ENCODE results near the gene FITM1. TPM values are rescaled to one million over a fixed set of nuclear protein-coding genes. Genes with fewer than 3 reads are reported as not detected.

FITM1 gene
- total and polyA plus RNA-seq, 2 experiments from 2014 or later: 0.53 TPM; not detected in 1

GRCh38 chr14:24098229-24098926 lies 32.1 kb upstream of the FITM1 start:
- Histone ChIP-seq H3K79me2 (replicated peaks; ENCODE audit: insufficient read depth) (peaks cover 22% of the 10 kb centered on the region), H3K4me1 (ENCODE audit: insufficient read depth) (peaks cover 10% of the 10 kb centered on the region), H3K27ac (ENCODE audit: low read depth) (no peak overlapping the region), H3K36me3 (ENCODE audit: insufficient read depth) (peaks cover 17% of the 10 kb centered on the region), H3K4me3 (no peak overlapping the region), H4K20me1 (replicated peaks; ENCODE audit: insufficient read depth) (peaks cover 5% of the 10 kb centered on the region; the same call in 1 of the 2 replicates), H3K27me3 (ENCODE audit: insufficient read depth) (no peaks in the 10 kb centered on the region), H3K4me2 (no peak overlapping the region), H3K9me2 (ENCODE audit: insufficient read depth) (no peaks in the 10 kb centered on the region), H3F3A (replicated peaks; ENCODE audit: low read depth) (peaks cover 8% of the 10 kb centered on the region), H2AFZ (no peak overlapping the region)
- Mint-ChIP-seq H3K4me1 (peaks cover 15% of the 10 kb centered on the region), H3K36me3 (ENCODE audit: low read depth) (peaks cover 85% of the 10 kb centered on the region), H3K27ac (no peak overlapping the region), H3K9me3 (peaks cover 7% of the 10 kb centered on the region; the same call in 2 of the 3 replicates), H3K27me3 (ENCODE audit: insufficient read depth, low read depth, poor library complexity) (peaks cover 14% of the 10 kb centered on the region), H3K4me3 (no peak overlapping the region)
- TF ChIP-seq POLR2AphosphoS5 (IDR thresholded peaks at IDR 0.05; ENCODE audit: low read depth) (no peak), REST (IDR thresholded peaks at IDR 0.05; ENCODE audit: unreplicated experiment) (no peak), CTCF (conservative IDR thresholded peaks at IDR 0.05; ENCODE audit: low read depth in 2 of 2) (no peak), ZNF331 (CRISPR knock-in tag; IDR thresholded peaks at IDR 0.05; ENCODE audit: low read depth) (no peak), ETS1 (IDR thresholded peaks at IDR 0.05) (no peak), CREB1 (CRISPR knock-in tag; IDR thresholded peaks at IDR 0.05; ENCODE audit: low read depth) (no peak), NANOG (IDR thresholded peaks at IDR 0.05; ENCODE audit: borderline replicate concordance) (no peak), JUNB (IDR thresholded peaks at IDR 0.05; ENCODE audit: unreplicated experiment) (no peak), EZH2 (IDR thresholded peaks at IDR 0.05; ENCODE audit: low read depth, unreplicated experiment) (no peak), ZNF114 (CRISPR knock-in tag; IDR thresholded peaks at IDR 0.05) (no peak), ZNF462 (CRISPR knock-in tag; IDR thresholded peaks at IDR 0.05) (no peak), STAT1 (IDR thresholded peaks at IDR 0.05; ENCODE audit: unreplicated experiment) (no peak), EZH2phosphoT487 (IDR thresholded peaks at IDR 0.05; ENCODE audit: unreplicated experiment) (no peak)
- no peak for ATAC-seq
- DNase-seq (ENCODE audit: low spot score): no peak
